ENCODE measurements around the gene MATN4.
"Not testable (repeated sequence)": the region's sequence is repeated elsewhere in the genome, so short reads cannot be mapped to it uniquely, and the experiment has no call there.

Gene MATN4

GRCh38 chr20:45308117-45308778 lies at the start of gene MATN4:
MATN4 (minus strand) TSS chr20:45308299; CDS start chr20:45305582, 2,717 bp downstream.
- no peak for DNase-seq

GRCh38 chr20:45355209-45356084 lies 47.3 kb upstream of the MATN4 start:
- no peak for DNase-seq

- no peak for DNase-seq
Observed at GRCh38 chr20:45354423-45355208, 46.5 kb upstream of the MATN4 start.

- DNase-seq, result no peak
Observed at GRCh38 chr20:45353746-45354145, 45.6 kb upstream of the MATN4 start.

GRCh38 chr20:45352729-45353128 lies 44.6 kb upstream of the MATN4 start:
- no peak for DNase-seq

- DNase-seq, result not testable (repeated sequence)
Observed at GRCh38 chr20:45350795-45351194, 42.7 kb upstream of the MATN4 start.

GRCh38 chr20:45350217-45350616 lies 42.1 kb upstream of the MATN4 start:
- DNase-seq, result no peak

GRCh38 chr20:45347936-45348778 lies 40.1 kb upstream of the MATN4 start, which contains the start of gene SDC4:
SDC4 (minus strand) TSS chr20:45348424; CDS start chr20:45348384, 40 bp downstream.
- DNase-seq, result peak; percentile 64

GRCh38 chr20:45347297-45347935 lies 39.3 kb upstream of the MATN4 start:
- no peak for DNase-seq

- DNase-seq, result no peak
Observed at GRCh38 chr20:45346851-45347250, 38.8 kb upstream of the MATN4 start.

GRCh38 chr20:45346291-45346718 lies 38.2 kb upstream of the MATN4 start:
- no peak for DNase-seq

GRCh38 chr20:45345104-45345936 lies 37.2 kb upstream of the MATN4 start:
- no peak for DNase-seq

- peak; percentile 60 for DNase-seq
Observed at GRCh38 chr20:45344168-45344860, 36.2 kb upstream of the MATN4 start.

GRCh38 chr20:45343532-45344167 lies 35.6 kb upstream of the MATN4 start:
- no peak for DNase-seq

GRCh38 chr20:45342855-45343531 lies 34.9 kb upstream of the MATN4 start:
- DNase-seq, result no peak

- DNase-seq, result no peak
Observed at GRCh38 chr20:45341939-45342854, 34.1 kb upstream of the MATN4 start.

GRCh38 chr20:45341579-45341938 lies 33.5 kb upstream of the MATN4 start:
- DNase-seq, result no peak

GRCh38 chr20:45340951-45341350 lies 32.9 kb upstream of the MATN4 start:
- no peak for DNase-seq
